ENCODE results near the gene ABCB9.

ABCB9 gene

DNA sequence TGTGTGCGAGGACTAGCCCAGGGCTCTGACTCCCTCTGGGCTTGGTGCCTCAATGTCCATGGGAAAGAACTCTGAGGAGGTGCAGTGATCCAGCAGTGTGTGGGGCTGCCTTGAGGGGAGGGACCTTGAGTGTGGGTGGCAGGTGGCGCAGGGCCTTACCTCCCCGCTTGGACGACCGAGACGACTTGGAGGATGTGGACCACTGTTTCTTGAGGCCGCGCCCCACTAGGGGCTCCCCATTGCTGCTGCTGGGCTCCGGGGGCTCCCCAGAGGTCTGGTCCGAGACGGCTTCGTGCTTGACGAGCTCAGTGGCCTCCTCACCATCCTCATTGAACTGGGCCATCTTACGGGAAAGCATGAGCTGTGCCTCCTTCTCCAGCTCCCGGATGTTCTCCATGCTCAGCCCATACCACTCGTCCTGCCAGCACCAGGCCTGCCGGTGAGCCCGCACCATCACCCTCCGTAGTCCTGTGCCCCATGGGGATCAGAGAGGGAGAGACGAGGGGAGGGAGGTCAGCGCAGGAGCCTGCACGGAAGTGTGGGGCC is 38.9 kb upstream of the ABCB9 start:
- DNase-seq (ENCODE audit: insufficient read length, low spot score) (no peak), FAIRE-seq (no peak)
- TF ChIP-seq, protein P1, sequence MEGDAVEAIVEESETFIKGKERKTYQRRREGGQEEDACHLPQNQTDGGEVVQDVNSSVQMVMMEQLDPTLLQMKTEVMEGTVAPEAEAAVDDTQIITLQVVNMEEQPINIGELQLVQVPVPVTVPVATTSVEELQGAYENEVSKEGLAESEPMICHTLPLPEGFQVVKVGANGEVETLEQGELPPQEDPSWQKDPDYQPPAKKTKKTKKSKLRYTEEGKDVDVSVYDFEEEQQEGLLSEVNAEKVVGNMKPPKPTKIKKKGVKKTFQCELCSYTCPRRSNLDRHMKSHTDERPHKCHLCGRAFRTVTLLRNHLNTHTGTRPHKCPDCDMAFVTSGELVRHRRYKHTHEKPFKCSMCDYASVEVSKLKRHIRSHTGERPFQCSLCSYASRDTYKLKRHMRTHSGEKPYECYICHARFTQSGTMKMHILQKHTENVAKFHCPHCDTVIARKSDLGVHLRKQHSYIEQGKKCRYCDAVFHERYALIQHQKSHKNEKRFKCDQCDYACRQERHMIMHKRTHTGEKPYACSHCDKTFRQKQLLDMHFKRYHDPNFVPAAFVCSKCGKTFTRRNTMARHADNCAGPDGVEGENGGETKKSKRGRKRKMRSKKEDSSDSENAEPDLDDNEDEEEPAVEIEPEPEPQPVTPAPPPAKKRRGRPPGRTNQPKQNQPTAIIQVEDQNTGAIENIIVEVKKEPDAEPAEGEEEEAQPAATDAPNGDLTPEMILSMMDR (IDR thresholded peaks at IDR 0.05; ENCODE audit: insufficient read depth, missing control alignments), result no peak

DNA sequence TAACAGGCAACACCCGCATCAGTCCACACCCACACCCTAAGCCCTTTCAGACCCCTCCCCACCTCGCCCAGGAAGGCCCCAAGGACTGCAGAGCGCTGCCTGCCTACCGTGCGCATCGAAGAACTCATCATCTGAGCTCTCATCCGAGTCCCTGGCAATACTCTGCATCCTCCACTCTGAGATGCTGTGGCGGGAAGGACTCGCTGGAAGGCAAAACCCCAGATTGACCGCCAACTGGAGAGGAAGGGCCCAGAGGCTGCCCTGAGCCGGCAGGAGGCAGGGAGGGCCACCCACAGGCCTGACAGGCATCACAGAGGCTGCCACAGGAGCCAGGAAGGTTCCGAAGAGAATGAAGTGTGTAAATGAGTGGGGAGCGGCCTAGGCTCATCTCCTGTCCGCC is 38.0 kb upstream of the ABCB9 start:
- DNase-seq (ENCODE audit: insufficient read length, low spot score) (no peak), FAIRE-seq (no peak)
- TF ChIP-seq, protein P1 (IDR thresholded peaks at IDR 0.05; ENCODE audit: insufficient read depth, missing control alignments), result no peak

DNA sequence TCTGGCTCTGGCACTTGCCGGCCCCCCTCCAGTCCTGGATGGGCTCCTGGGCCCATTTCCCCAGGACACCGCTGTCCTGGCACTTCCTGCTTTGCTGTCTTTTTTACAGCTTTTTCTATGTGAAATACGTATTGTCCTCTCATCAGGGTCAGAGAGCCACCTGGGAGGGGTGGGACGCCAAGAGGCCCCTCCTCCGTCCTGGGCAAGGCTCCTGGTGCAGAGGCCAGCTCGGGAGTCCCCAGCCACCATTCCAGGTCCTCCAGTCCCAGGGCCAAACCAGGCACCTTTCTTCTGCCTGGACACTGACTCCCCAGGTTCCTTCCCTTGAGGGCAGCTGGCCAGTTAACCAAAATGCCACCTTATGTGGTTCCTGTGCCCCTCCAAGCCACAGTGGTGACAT is 37.0 kb upstream of the ABCB9 start:
- no peak for FAIRE-seq
- TF ChIP-seq, protein P1 (IDR thresholded peaks at IDR 0.05; ENCODE audit: insufficient read depth, missing control alignments), result no peak
- DNase-seq (ENCODE audit: insufficient read length, low spot score), result no peak

DNA sequence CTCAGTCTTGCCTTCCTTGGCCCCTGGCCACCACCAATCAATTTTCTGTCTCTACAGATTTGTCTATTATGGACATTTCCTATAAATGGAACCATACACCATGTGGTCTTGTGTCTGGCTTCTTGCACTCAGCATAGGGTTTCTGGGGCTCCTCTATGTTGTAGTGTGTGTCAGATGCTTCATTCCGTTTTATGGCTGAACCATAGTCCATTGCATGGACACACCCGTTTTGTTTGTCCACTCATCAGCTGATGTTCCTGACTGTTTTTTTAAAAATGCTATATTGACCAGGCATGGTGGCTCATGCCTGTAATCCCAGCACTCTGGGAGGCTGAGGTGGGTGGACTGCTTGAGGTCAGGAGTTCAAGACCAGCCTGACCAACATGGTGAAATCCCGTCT is 35.2 kb upstream of the ABCB9 start:
- no peak for FAIRE-seq
- no peak for DNase-seq (ENCODE audit: insufficient read length, low spot score)
- TF ChIP-seq, protein P1 (IDR thresholded peaks at IDR 0.05; ENCODE audit: insufficient read depth, missing control alignments), result no peak

DNA sequence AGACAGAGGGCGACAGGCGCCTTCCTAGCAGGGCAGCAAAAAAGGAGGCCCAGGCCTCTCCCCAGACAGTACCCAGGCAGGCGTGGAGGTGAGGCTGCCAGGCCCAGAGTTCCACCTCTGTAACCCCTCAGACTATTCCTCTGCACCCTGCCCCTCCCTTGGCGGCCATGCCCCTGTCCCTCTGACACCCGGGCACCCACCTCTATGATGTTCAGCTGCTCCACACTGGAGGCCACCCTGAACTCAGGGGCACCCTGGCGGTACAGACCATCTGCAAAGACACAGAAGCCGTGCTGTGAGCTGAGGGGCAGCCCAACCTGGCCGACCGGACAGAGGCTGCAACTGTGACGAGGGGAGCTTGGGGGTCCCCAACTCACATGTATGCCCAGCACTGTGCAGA is 34.3 kb upstream of the ABCB9 start:
- TF ChIP-seq, protein P1 (IDR thresholded peaks at IDR 0.05; ENCODE audit: insufficient read depth, missing control alignments), result no peak
- FAIRE-seq, result no peak
- DNase-seq (ENCODE audit: insufficient read length, low spot score), result no peak

DNA sequence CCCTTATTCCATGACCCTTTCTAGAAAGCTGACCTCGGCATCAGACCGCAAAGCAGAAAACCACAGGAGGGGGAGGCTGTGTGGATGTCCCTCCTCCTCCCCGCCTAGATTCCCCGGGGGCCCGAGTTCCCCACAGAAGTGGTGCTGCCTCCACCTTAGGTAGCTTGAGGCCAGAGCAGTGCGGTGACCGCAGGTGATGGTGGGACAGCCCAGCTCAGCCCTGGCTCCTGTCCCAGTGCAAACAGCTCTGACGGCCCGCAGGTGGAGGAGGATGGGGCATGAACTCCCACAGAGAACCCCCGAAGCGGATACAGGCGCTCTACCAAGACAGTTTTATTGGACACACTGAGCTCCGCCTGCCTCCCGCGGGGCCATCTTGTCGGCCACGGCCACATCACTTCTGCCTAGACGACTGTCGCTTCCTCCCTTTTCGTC is 33.7 kb upstream of the ABCB9 start:
- no peak for DNase-seq (ENCODE audit: insufficient read length, low spot score)
- TF ChIP-seq, protein P1 (IDR thresholded peaks at IDR 0.05; ENCODE audit: insufficient read depth, missing control alignments), result no peak
- FAIRE-seq, result no peak

DNA sequence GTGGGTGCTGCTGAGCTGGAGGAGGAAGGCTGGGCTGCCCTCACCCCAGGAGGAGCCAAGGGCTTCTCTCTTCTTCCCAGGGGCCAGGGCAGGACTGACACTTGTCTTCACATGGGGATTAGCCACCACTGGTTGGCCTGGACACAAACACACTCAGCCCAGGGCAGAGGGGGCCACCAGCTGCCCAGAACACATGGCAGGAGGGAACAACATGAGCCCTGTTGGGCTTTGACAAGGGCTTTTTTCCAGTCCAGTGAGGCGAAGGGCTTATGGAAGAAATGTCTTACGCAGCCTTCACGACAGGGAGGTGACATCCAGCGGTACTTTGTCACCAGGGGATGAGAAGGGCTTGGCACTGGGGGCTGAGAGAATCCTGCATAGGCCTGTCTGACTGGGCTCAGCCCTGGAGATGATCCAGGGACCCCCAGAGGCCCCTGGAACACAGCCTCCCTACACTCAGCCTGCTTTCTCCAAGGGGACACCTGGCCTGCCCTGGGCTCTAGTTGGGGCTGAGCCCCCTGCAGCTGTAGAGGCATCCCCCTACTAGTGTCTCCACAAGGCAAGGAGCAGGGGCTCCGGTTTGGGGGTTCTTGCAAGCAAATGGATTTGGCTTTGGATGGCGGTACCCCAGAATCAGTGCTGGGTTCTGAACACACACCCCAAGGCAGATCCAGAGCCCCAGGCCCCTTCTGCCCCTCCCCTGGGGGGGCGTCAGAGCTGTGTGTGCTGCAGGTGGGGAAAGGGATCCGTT is 33.1 kb upstream of the ABCB9 start:
- DNase-seq (ENCODE audit: insufficient read length, low spot score), result no peak
- no peak for FAIRE-seq
- TF ChIP-seq, protein P1 (IDR thresholded peaks at IDR 0.05; ENCODE audit: insufficient read depth, missing control alignments), result no peak
